Kidney capillary endothelial cell (primary cell): ENCODE data around the gene SLC25A18.
"Not testable (repeated sequence)": the region's sequence is repeated elsewhere in the genome, so short reads cannot be mapped to it uniquely, and the experiment has no call there.

Source experiments
- DNase-seq: peaks from one replicate; pipeline ENCODE4 v3.0.0-alpha.2; 2018; ENCODE audit warnings: low spot score

SLC25A18 gene

DNA sequence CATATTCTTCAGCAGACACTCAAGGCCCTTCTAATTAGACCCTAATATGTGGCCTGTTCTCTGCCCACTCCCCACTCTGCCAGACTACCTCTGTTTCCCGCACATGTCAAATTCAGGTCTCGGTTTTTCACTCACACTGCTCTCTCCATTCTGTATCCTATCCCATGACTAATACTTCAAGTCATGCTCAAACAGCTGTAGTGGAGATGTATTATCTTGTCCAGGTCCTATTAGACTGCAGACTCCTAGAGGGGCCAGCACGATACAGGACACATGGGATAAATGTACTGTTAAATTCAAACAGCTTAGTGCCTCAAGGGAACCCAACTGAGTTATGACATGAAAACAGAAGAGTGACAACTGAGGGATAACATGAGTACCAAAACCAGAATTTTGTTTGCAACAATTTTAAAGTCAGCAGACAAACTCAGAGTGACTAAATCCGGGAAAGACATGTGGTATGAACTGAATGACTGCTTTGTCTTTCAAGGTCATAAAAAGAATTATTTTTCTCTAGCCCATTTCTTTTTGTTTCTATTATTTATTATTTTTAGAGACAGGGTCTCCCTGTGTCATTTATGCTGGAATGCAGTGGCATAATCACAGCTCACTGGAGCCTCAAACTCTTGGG, 44.7 kb downstream of the SLC25A18 start:
- DNase-seq = no peak

- no peak for DNase-seq
Observed at GRCh38 chr22:17612057-17612456, 48.8 kb downstream of the SLC25A18 start.

- no peak for DNase-seq
Observed at GRCh38 chr22:17613280-17613679, 50.0 kb downstream of the SLC25A18 start.

DNA sequence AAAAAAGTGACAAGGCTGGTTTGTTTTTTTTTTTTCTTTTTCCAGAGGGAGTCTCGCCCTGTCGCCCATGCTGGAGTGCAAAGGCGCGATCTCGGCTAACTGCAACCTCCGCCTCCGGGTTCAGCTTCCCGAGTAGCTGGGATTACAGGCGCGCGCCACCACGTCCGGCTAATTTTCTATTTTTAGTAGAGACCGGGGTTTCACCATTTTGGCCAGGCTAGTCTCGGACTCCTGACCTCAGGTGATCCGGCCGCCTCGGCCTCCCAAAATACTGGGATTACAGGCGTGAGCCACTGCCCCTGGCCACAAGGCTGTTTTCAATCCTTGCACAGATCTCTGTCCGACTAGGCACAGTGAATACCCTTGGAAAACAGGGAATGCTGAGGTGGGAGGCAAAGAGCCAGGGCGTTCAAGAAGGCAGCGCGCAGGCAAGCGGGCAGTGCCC, 64.7 kb downstream of the SLC25A18 start:
- no peak for DNase-seq

DNA sequence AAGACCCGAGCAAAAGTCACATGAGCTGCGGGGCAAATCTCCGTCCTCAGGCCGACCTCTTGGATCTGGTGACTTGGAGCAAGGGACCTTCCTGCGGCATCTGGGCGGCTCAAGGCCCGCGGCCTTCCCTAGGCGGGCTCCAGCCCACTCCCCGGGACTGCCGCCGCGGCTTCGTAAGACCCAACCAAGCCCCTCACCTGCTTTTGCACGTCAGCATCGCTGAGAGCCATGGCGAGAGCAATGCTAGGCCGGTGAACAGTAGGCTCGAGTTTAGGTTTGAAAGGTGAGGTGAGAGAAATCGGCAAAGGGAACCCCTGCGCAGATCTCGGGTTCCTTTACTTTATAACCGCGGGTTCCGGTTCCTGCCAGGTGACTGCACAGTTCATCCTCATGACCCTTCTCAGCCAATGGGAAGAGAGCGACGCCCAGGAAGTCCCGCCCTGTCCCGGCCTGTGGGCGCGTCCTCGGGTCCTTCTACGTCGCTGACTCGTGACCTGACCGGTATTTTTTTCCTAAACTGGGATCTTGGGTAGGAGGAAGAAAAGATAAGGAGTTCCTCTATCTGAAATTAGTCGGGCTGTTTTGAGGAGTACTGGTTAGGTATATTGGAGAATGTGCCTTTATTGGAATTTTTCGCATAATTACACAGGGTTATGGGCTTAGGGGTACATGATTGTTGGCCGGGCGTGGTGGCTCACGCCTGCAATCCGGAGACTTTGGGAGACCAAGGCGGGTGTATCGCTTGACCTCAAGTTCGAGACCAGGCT, 65.3 kb downstream of the SLC25A18 start, which contains the start of gene ATP6V1E1:
Gene ATP6V1E1 (minus strand): TSS at position 344 of the 767 bp plus-strand sequence. CDS start 114 bp downstream, at position 230.
- DNase-seq = peak; percentile 93

DNA sequence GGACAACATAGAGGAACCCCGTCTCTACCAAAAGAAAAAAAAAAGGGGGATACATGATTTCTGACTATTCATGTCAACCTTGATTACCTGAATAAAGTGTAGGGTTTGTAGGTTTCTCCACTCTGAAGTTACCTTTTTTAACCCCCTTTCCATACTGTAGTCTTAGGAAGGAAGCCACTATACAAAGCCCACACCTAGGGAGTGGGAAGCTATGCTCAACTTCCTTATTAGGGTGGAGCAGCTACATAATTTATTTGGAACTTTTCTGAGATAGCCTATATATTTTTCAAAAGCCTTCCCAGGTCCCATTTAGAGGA, 65.8 kb downstream of the SLC25A18 start:
- no peak for DNase-seq

- peak; percentile 33 for DNase-seq
Observed at GRCh38 chr22:17629641-17630040, 66.3 kb downstream of the SLC25A18 start.

DNA sequence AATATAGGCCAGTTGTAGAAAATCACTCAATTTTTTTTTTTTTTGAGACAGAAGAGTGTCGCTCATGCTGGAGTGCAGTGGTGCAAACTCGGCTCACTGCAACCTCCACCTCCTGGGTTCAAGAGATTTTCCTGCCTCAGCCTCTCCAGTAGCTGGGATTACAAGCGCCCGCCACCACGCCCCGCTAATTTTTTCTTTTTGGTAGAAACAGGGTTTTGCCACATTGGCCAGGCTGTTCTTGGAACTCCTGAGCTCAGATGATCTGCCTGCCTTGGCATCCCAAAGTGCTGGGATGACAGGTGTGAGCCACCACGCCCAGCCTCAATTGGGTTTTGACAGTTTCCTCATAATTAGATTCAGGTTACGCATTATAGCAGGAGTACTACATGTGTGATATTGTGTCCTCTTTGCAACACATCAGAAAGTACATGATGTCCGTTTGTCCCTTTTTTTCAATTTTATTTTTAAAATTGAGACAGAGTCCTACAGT, 67.8 kb downstream of the SLC25A18 start:
- no peak for DNase-seq

- DNase-seq = no peak
Observed at GRCh38 chr22:17633217-17633997, 70.1 kb downstream of the SLC25A18 start.

- DNase-seq = no peak
Observed at GRCh38 chr22:17633998-17634323, 70.7 kb downstream of the SLC25A18 start.

DNA sequence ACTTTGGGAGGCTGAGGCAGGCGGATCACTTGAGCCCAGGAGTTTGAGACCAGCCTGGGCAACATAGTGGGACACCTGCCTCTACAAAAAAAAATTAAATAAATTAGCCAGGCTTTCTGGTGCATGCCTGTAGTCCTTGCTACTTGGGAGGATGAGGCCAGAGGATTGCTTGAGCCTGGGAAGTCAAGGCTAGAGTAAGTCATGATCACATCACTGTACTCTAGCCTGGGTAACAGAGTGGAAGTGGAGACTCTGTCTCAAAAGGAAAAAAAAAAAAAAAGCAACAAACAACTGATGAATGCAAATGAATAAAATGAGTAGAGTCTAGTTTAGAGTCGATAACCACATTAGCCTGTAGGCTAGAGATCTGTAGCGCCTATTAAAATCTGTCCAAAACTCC, 71.4 kb downstream of the SLC25A18 start:
- DNase-seq = no peak

GRCh38 chr22:17636850-17637249, 73.6 kb downstream of the SLC25A18 start:
- not testable (repeated sequence) for DNase-seq

GRCh38 chr22:17637490-17638181, 74.3 kb downstream of the SLC25A18 start:
- DNase-seq = peak; percentile 13

- DNase-seq = no peak
Observed at GRCh38 chr22:17638182-17638431, 74.8 kb downstream of the SLC25A18 start.

DNA sequence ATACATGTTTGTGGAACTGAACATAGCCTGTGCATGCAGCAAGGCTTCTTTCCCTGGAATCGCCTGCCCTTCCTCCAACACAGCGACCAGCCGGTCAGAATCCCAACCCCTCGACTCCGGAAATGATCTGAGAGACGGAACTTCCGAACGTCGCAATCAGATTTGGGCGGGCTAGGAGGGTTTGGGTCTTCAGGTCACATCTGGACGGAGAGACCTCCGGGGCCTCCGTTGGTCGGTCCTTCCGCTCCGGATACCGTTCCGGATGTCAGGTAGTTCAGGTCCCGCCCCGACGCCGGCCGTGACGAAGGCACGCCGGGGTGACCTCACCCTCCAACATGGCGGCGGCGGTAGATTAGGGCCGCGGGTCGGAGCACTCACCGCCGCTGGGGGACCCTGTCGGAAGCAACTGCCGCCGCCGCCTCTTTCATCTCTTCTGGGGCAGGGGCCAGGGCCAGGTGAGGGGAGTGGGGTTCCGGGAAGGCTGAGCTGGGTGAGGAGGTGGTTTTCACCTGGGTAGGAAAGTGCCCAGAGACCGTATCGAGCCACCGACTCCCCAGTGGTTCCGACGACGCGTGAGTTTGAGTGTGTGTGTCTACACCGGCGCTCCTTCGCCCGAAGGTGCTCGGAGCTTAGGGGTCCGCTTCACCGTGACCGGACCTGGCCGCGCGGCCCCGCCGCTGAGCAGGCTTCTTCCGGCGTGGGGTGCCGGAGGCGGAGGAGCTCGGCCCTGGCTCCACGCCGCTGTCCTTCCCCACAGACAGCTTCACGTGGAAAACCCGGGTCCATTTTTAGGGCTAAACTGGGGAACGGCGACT, 75.3 kb downstream of the SLC25A18 start, which contains the start of gene BCL2L13:
Gene BCL2L13 (plus strand): TSS at position 326 of the 815 bp plus-strand sequence. CDS start 16,955 bp downstream, outside the sequence.
- DNase-seq = peak; percentile 94

GRCh38 chr22:17639247-17639741, 76.0 kb downstream of the SLC25A18 start:
- DNase-seq = peak; percentile 49
